Measurements from ENCODE around the gene PPM1D. TPM values are rescaled to one million over a fixed set of nuclear protein-coding genes. Genes with fewer than 3 reads are reported as not detected.

The PPM1D gene
- total RNA-seq, 1 experiment from 2014 or later: 19.0 TPM

DNA sequence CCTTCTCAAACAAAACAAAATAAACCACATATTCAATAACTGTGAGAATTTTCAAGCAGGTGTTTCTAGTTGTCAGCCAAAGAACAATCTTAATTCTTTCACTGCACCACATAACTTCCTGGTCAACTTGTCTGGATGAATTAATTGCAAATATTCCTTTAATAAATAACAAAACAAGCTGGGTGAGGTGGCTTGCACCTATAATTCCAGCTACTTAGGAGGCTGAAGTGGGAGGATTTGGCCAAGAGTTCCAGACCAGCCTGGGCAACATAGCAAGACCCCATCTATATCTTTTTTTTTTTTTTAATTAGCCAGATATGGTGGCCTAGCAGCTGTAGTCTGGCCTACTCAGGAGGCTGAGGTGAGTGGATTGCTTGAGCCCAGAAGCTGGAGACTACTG, 17.0 kb upstream of the PPM1D start:
- Histone ChIP-seq H3T11ph (ENCODE audit: low read length) (no peak overlapping the region), H2BK120ac (ENCODE audit: low read depth, low read length, poor library complexity, severe bottlenecking) (no peak overlapping the region), H2AK5ac (ENCODE audit: insufficient read length, low read length) (no peak overlapping the region), H4K91ac (ENCODE audit: insufficient read length, low read depth, low read length) (no peak overlapping the region), H2BK20ac (ENCODE audit: low read depth, low read length, poor library complexity, severe bottlenecking) (no peak overlapping the region), H2AFZ (ENCODE audit: low read length) (no peak overlapping the region), H3K23ac (ENCODE audit: insufficient read length, low read depth, low read length) (no peak overlapping the region), H3K23me2 (ENCODE audit: insufficient read length, low read depth, low read length, poor library complexity, severe bottlenecking) (no peaks in the 10 kb centered on the region), H2BK15ac (ENCODE audit: low read depth, low read length) (no peak overlapping the region), H3K79me2 (ENCODE audit: insufficient read depth, low read length) (no peaks in the 10 kb centered on the region), H3K14ac (ENCODE audit: insufficient read depth, low read length) (no peak overlapping the region), H3K4me2 (ENCODE audit: insufficient read depth, insufficient read length, low read length) (no peak overlapping the region), H4K8ac (replicated peaks; ENCODE audit: insufficient read length, low read depth, low read length) (no peak overlapping the region), H3K9ac (ENCODE audit: extremely low read depth, insufficient read length, low read length) (no peak overlapping the region), H4K20me1 (ENCODE audit: control insufficient read depth, insufficient read depth, insufficient read length) (no peaks in the 10 kb centered on the region), H4K5ac (ENCODE audit: insufficient read length, low read depth, low read length) (no peak overlapping the region), H3K4me1 (ENCODE audit: insufficient read depth, low read length) (no peaks in the 10 kb centered on the region), H3K27me3 (ENCODE audit: insufficient read depth, low read length) (no peaks in the 10 kb centered on the region), H3K56ac (ENCODE audit: insufficient read length, low read depth, low read length) (no peak overlapping the region), H3K9me3 (ENCODE audit: control insufficient read depth, low read depth, low read length) (no peaks in the 10 kb centered on the region), H2BK5ac (ENCODE audit: insufficient read length, low read length) (no peak overlapping the region), H3K4ac (ENCODE audit: low read depth, low read length) (no peak overlapping the region), H3K27ac (ENCODE audit: insufficient read length, low read depth, low read length) (no peak overlapping the region), H3K18ac (ENCODE audit: insufficient read length, low read depth, low read length) (no peak overlapping the region), H3K79me1 (ENCODE audit: insufficient read depth, low read depth, low read length, poor library complexity, severe bottlenecking) (no peaks in the 10 kb centered on the region), H2BK12ac (ENCODE audit: insufficient read length, low read depth, low read length) (no peak overlapping the region)
- Mint-ChIP-seq H3K4me3 (no peak overlapping the region), H3K27me3 (ENCODE audit: low read depth) (no peaks in the 10 kb centered on the region), H3K27ac (no peak overlapping the region), H3K9me3 (no peaks in the 10 kb centered on the region), H3K4me1 (peaks cover 11 to 19% of the 10 kb centered on the region in 2 experiments), H3K36me3 (ENCODE audit: insufficient read depth in 1 of 3, low read depth in 3 of 3) (no peaks in the 10 kb centered on the region; a peak in 1 of 7 replicates)
- no peak for DNase-seq
- TF ChIP-seq, protein P1, sequence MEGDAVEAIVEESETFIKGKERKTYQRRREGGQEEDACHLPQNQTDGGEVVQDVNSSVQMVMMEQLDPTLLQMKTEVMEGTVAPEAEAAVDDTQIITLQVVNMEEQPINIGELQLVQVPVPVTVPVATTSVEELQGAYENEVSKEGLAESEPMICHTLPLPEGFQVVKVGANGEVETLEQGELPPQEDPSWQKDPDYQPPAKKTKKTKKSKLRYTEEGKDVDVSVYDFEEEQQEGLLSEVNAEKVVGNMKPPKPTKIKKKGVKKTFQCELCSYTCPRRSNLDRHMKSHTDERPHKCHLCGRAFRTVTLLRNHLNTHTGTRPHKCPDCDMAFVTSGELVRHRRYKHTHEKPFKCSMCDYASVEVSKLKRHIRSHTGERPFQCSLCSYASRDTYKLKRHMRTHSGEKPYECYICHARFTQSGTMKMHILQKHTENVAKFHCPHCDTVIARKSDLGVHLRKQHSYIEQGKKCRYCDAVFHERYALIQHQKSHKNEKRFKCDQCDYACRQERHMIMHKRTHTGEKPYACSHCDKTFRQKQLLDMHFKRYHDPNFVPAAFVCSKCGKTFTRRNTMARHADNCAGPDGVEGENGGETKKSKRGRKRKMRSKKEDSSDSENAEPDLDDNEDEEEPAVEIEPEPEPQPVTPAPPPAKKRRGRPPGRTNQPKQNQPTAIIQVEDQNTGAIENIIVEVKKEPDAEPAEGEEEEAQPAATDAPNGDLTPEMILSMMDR (conservative IDR thresholded peaks at IDR 0.05): no peak
